Mesenchymal stem cell (in vitro differentiated cells and primary cell): ENCODE measurements around the gene MICOS13.
A peak's percentile ranks its signal among the peaks of the same experiment; 100 is the strongest.

ENCODE experiments used
- DNase-seq: peaks from one replicate; pipeline ENCODE4 v3.0.0-alpha.2; 2013
- H2AFZ ChIP-seq: one replicate; pipeline ENCODE4 v1.6.1; 2013; ENCODE audit warnings: low read depth, mild to moderate bottlenecking, control low read depth, inconsistent platforms, low read length, moderate library complexity
- H2AK5ac ChIP-seq: 2 replicates; pipeline ENCODE4 v1.6.1; 2013; ENCODE audit warnings: low read length, moderate library complexity, mild to moderate bottlenecking, inconsistent platforms; ENCODE audit not compliant: severe bottlenecking
- H2BK120ac ChIP-seq: one replicate; pipeline ENCODE4 v1.6.1; 2013; ENCODE audit warnings: low read depth, mild to moderate bottlenecking, inconsistent platforms, low read length, moderate library complexity
- H2BK12ac ChIP-seq, 2 experiments: one replicate each; pipeline ENCODE4 v1.6.1; 2013; ENCODE audit warnings: inconsistent platforms in 2 of 2, low read length in 2 of 2, mild to moderate bottlenecking in 2 of 2, moderate library complexity in 2 of 2, control low read depth in 1 of 2
- H2BK15ac ChIP-seq: one replicate; pipeline ENCODE4 v1.6.1; 2013; ENCODE audit warnings: mild to moderate bottlenecking, low read depth, inconsistent platforms; ENCODE audit not compliant: poor library complexity, severe bottlenecking
- H2BK5ac ChIP-seq: 2 replicates; pipeline ENCODE4 v1.6.1; 2013; ENCODE audit warnings: low read depth, mild to moderate bottlenecking, low read length, control low read depth, inconsistent platforms; ENCODE audit not compliant: poor library complexity, severe bottlenecking
- H3K14ac ChIP-seq, 2 experiments: one replicate each; pipeline ENCODE4 v1.6.1; 2013; ENCODE audit warnings: inconsistent platforms in 2 of 2, low read length in 2 of 2, control low read depth in 1 of 2, mild to moderate bottlenecking in 1 of 2, moderate library complexity in 1 of 2
- H3K18ac ChIP-seq, 2 experiments: one replicate each; pipeline ENCODE4 v1.6.1; 2013; ENCODE audit warnings: inconsistent platforms in 2 of 2, low read length in 2 of 2, control low read depth in 1 of 2, low read depth in 1 of 2, mild to moderate bottlenecking in 1 of 2
- H3K23ac ChIP-seq, 2 experiments: one replicate each; pipeline ENCODE4 v1.6.1; 2013; ENCODE audit warnings: inconsistent platforms in 2 of 2, low read length in 2 of 2, mild to moderate bottlenecking in 2 of 2, moderate library complexity in 2 of 2, control low read depth in 1 of 2
- H3K27ac ChIP-seq: 2 replicates; pipeline ENCODE4 v1.5.1; 2013; ENCODE audit warnings: mild to moderate bottlenecking, moderate library complexity, low read length, control low read depth, inconsistent platforms; ENCODE audit not compliant: poor library complexity, severe bottlenecking
- H3K27me3 ChIP-seq, 2 experiments: 2 replicates each; pipeline versions ENCODE4 v1.6.1 to v1.7.0; 2013; ENCODE audit warnings: low read length in 2 of 2, mild to moderate bottlenecking in 2 of 2, moderate library complexity in 2 of 2, control low read depth in 1 of 2, inconsistent platforms in 1 of 2; ENCODE audit not compliant: control insufficient read depth in 1 of 2, insufficient read depth in 1 of 2
- H3K36me3 ChIP-seq, 2 experiments: 2 replicates each; pipeline versions ENCODE4 v1.6.1 to v1.7.0; 2013; ENCODE audit warnings: low read length in 2 of 2, control low read depth in 1 of 2, inconsistent platforms in 1 of 2, low read depth in 1 of 2, mild to moderate bottlenecking in 1 of 2; ENCODE audit not compliant: insufficient read depth in 2 of 2, control insufficient read depth in 1 of 2
- H3K4ac ChIP-seq, 2 experiments: one replicate each; pipeline ENCODE4 v1.6.1; 2013; ENCODE audit warnings: inconsistent platforms in 2 of 2, low read length in 2 of 2, mild to moderate bottlenecking in 2 of 2, moderate library complexity in 2 of 2, control low read depth in 1 of 2, low read depth in 1 of 2
- H3K4me1 ChIP-seq: 2 replicates; pipeline ENCODE4 v1.6.1; 2013; ENCODE audit warnings: low read depth, low read length, control low read depth; ENCODE audit not compliant: control insufficient read depth, insufficient read depth
- H3K4me2 ChIP-seq: 2 replicates; pipeline ENCODE4 v1.6.1; 2013; ENCODE audit warnings: low read length, mild to moderate bottlenecking, inconsistent platforms; ENCODE audit not compliant: poor library complexity, severe bottlenecking
- H3K4me3 ChIP-seq, 2 experiments: 2 replicates each; pipeline versions ENCODE4 v1.5.1 to v1.7.0; 2013; ENCODE audit warnings: low read length in 2 of 2, mild to moderate bottlenecking in 2 of 2, control low read depth in 1 of 2, low read depth in 1 of 2; ENCODE audit not compliant: insufficient read depth in 1 of 2
- H3K79me1 ChIP-seq: replicated peaks from 2 replicates; pipeline ENCODE4 v1.6.1; 2013; ENCODE audit warnings: mild to moderate bottlenecking, control low read depth, low read length, inconsistent platforms; ENCODE audit not compliant: poor library complexity, severe bottlenecking
- H3K9ac ChIP-seq: 2 replicates; pipeline ENCODE4 v1.7.0; 2013; ENCODE audit warnings: mild to moderate bottlenecking, low read length, moderate library complexity
- H3K9me3 ChIP-seq: 2 replicates; pipeline ENCODE4 v1.7.0; 2013; ENCODE audit warnings: mild to moderate bottlenecking, low read length; ENCODE audit not compliant: control insufficient read depth
- H4K8ac ChIP-seq: one replicate; pipeline ENCODE4 v1.6.1; 2013; ENCODE audit warnings: inconsistent platforms, mild to moderate bottlenecking, low read length, moderate library complexity
- H4K91ac ChIP-seq: one replicate; pipeline ENCODE4 v1.6.1; 2013; ENCODE audit warnings: mild to moderate bottlenecking, low read length, inconsistent platforms
- WGBS: methylation state at CpG from one replicate; pipeline ENCODE4 v1.1.7; 2013; ENCODE audit warnings: mixed read lengths; 5-methylcytosine and 5-hydroxymethylcytosine counted together

MICOS13 gene

GRCh38 chr19:5667751-5668271, 12.5 kb downstream of the MICOS13 start:
- Histone ChIP-seq H3K4me1 (peaks cover 15% of the 10 kb centered on the region), H3K27ac (no peak overlapping the region)
- WGBS, result 97% methylated on average over 20 of the region's 22 CpGs

DNA sequence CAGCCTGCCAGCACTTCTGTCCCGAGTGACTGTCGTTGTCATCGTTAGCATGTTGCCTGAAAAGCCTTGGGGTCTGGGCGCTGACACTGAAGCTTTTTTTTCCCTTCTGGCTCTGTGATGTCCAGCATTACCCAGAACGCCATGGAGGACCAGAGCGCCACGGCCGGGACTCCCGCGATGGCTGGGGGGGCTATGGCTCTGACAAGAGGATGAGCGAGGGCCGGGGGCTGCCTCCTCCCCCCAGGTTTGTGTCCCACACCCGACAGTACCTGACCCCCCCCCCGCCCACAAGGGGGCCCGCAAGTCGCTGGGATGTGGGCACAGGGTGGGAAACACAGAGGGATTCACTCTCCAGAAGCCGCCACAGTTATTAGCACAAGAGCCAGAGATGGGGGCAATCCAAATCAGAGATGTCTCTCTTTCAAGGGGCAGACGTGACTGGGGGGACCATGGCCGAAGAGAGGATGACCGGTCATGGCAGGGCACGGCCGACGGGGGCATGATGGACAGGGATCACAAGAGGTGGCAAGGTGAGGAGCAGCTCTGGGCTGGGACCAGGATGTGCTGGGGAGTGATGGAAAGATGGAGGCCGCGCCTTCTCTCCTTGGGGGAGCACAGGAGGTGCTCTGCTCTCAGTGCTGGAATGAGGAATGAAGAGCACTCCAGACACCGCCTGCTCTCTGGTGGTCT, 13.2 kb downstream of the MICOS13 start:
- Histone ChIP-seq H2BK120ac (no peak overlapping the region), H3K4me2 (no peak overlapping the region), H4K91ac (no peak overlapping the region), H2BK5ac (no peak overlapping the region), H3K9me3 (no peaks in the 10 kb centered on the region), H3K14ac (no peak overlapping the region), H3K18ac (no peak overlapping the region), H3K79me1 (peaks cover 33% of the 10 kb centered on the region), H2AFZ (no peak overlapping the region), H3K9ac (no peak overlapping the region), H3K4me3 (no peak overlapping the region), H3K27ac (no peak overlapping the region), H3K36me3 (peaks cover 75 to 86% of the 10 kb centered on the region in 2 experiments), H3K27me3 (no peaks in the 10 kb centered on the region), H2AK5ac (peak overlapping the region; percentile 53), H2BK15ac (no peak overlapping the region), H4K8ac (no peak overlapping the region), H3K23ac (no peak overlapping the region), H2BK12ac (no peak overlapping the region), H3K4ac (no peak overlapping the region), H3K4me1 (peaks cover 15% of the 10 kb centered on the region)
- DNase-seq, result no peak
- 93% methylated on average over 25 of the region's 26 CpGs for WGBS

More at GRCh38 chr19:5667751-5668271, 12.5 kb downstream of the MICOS13 start:
- no peaks in the 10 kb centered on the region for H3K9me3 ChIP-seq
- no peak overlapping the region for H3K23ac ChIP-seq
- no peak overlapping the region for H2BK120ac ChIP-seq
- H3K4me3 ChIP-seq, result no peak overlapping the region
- H3K36me3 ChIP-seq, result peaks cover 70 to 80% of the 10 kb centered on the region in 2 experiments
- peak overlapping the region; percentile 19 for H2AK5ac ChIP-seq
- no peak overlapping the region for H3K9ac ChIP-seq
- H4K8ac ChIP-seq, result peak overlapping the region; percentile 7
- no peak overlapping the region for H4K91ac ChIP-seq
- no peak overlapping the region for H2BK12ac ChIP-seq
- no peak overlapping the region for H3K4ac ChIP-seq
- H3K4me2 ChIP-seq, result no peak overlapping the region
- no peak overlapping the region for H3K18ac ChIP-seq
- no peak overlapping the region for H2BK15ac ChIP-seq
- H3K27me3 ChIP-seq, result no peaks in the 10 kb centered on the region
- H3K14ac ChIP-seq, result no peak overlapping the region
- no peak overlapping the region for H2AFZ ChIP-seq
- no peak overlapping the region for H2BK5ac ChIP-seq
- peaks cover 32% of the 10 kb centered on the region for H3K79me1 ChIP-seq
- DNase-seq, result no peak

GRCh38 chr19:5665781-5666513, 14.4 kb downstream of the MICOS13 start:
- H3K79me1 ChIP-seq, result peaks cover 38% of the 10 kb centered on the region
- H4K91ac ChIP-seq, result no peak overlapping the region
- no peak overlapping the region for H2AFZ ChIP-seq
- H3K27ac ChIP-seq, result peak overlapping the region; percentile 1
- peak overlapping the region; percentile 30 for H3K9ac ChIP-seq
- H2BK120ac ChIP-seq, result no peak overlapping the region
- H3K14ac ChIP-seq, result no peak overlapping the region
- H3K9me3 ChIP-seq, result no peaks in the 10 kb centered on the region
- H3K4me1 ChIP-seq, result peaks cover 15% of the 10 kb centered on the region
- H3K23ac ChIP-seq, result no peak overlapping the region
- peaks cover 79 to 85% of the 10 kb centered on the region in 2 experiments for H3K36me3 ChIP-seq
- H3K18ac ChIP-seq, result no peak overlapping the region
- no peak overlapping the region for H3K4ac ChIP-seq
- 84% methylated on average over 9 of the region's 10 CpGs for WGBS
- H4K8ac ChIP-seq, result no peak overlapping the region
- no peak overlapping the region for H2BK5ac ChIP-seq
- no peak overlapping the region for H2BK12ac ChIP-seq
- DNase-seq, result peak; percentile 52
- no peak overlapping the region for H3K4me2 ChIP-seq
- no peak overlapping the region for H2BK15ac ChIP-seq
- H3K4me3 ChIP-seq, result no peak overlapping the region
- no peaks in the 10 kb centered on the region for H3K27me3 ChIP-seq
- no peak overlapping the region for H2AK5ac ChIP-seq

GRCh38 chr19:5664515-5664914, 15.8 kb downstream of the MICOS13 start:
- H2AK5ac ChIP-seq, result no peak overlapping the region
- DNase-seq, result no peak
- no peak overlapping the region for H2BK5ac ChIP-seq
- H4K8ac ChIP-seq, result no peak overlapping the region
- H3K79me1 ChIP-seq, result peaks cover 45% of the 10 kb centered on the region
- H3K4me3 ChIP-seq, result no peak overlapping the region
- H2BK12ac ChIP-seq, result no peak overlapping the region
- no peak overlapping the region for H4K91ac ChIP-seq
- no peak overlapping the region for H2AFZ ChIP-seq
- H3K14ac ChIP-seq, result no peak overlapping the region
- H2BK15ac ChIP-seq, result no peak overlapping the region
- H2BK120ac ChIP-seq, result no peak overlapping the region
- no peak overlapping the region for H3K23ac ChIP-seq
- H3K27ac ChIP-seq, result no peak overlapping the region
- H3K27me3 ChIP-seq, result no peaks in the 10 kb centered on the region
- H3K9me3 ChIP-seq, result no peaks in the 10 kb centered on the region
- H3K4ac ChIP-seq, result no peak overlapping the region
- WGBS, result 96% methylated on average over 2 of the region's 2 CpGs
- peaks cover 79 to 94% of the 10 kb centered on the region in 2 experiments for H3K36me3 ChIP-seq
- no peak overlapping the region for H3K9ac ChIP-seq
- H3K4me2 ChIP-seq, result no peak overlapping the region
- H3K4me1 ChIP-seq, result peaks cover 15% of the 10 kb centered on the region
- H3K18ac ChIP-seq, result no peak overlapping the region
